Mesendoderm (in vitro differentiated cells): ENCODE data around the gene PI4KA.
"Not testable (repeated sequence)": the region's sequence is repeated elsewhere in the genome, so short reads cannot be mapped to it uniquely, and the experiment has no call there.

Source experiments
- DNase-seq: peaks from one replicate; pipeline ENCODE4 v3.0.0; 2013
- H2AK5ac ChIP-seq: 2 replicates; pipeline ENCODE4 v1.6.1; 2013; ENCODE audit warnings: low read length, inconsistent platforms
- H2BK120ac ChIP-seq: 2 replicates; pipeline ENCODE4 v1.6.1; 2013; ENCODE audit warnings: low read depth, mild to moderate bottlenecking, low read length, moderate library complexity, mixed read lengths
- H2BK15ac ChIP-seq: replicated peaks from 2 replicates; pipeline ENCODE4 v1.6.1; 2013; ENCODE audit warnings: low read depth, mild to moderate bottlenecking, moderate library complexity
- H2BK5ac ChIP-seq: 2 replicates; pipeline ENCODE4 v1.6.1; 2013; ENCODE audit warnings: low read length, inconsistent platforms
- H3K18ac ChIP-seq: 2 replicates; pipeline ENCODE4 v1.6.1; 2013; ENCODE audit warnings: mild to moderate bottlenecking, low read length, mixed read lengths
- H3K23ac ChIP-seq: one replicate; pipeline ENCODE4 v1.6.1; 2013; ENCODE audit warnings: low read length
- H3K27ac ChIP-seq: 2 replicates; pipeline ENCODE4 v1.5.1; 2013; ENCODE audit warnings: low read depth, mild to moderate bottlenecking, inconsistent platforms, low read length, moderate library complexity
- H3K27me3 ChIP-seq: 2 replicates; pipeline ENCODE4 v1.6.1; 2013; ENCODE audit warnings: low read length, control low read depth, mild to moderate bottlenecking, inconsistent platforms; ENCODE audit not compliant: insufficient read depth, poor library complexity
- H3K36me3 ChIP-seq: 2 replicates; pipeline ENCODE4 v1.6.1; 2013; ENCODE audit warnings: low read length, inconsistent platforms; ENCODE audit not compliant: control insufficient read depth, insufficient read depth
- H3K4ac ChIP-seq: one replicate; pipeline ENCODE4 v1.6.1; 2013; ENCODE audit warnings: low read depth, mild to moderate bottlenecking, low read length, moderate library complexity
- H3K4me1 ChIP-seq: 2 replicates; pipeline ENCODE4 v1.6.1; 2013; ENCODE audit warnings: low read depth, low read length, inconsistent platforms; ENCODE audit not compliant: control insufficient read depth
- H3K4me2 ChIP-seq: 2 replicates; pipeline ENCODE4 v1.6.1; 2013; ENCODE audit warnings: low read length
- H3K4me3 ChIP-seq: 2 replicates; pipeline ENCODE4 v1.5.1; 2013; ENCODE audit warnings: mild to moderate bottlenecking, low read length
- H3K56ac ChIP-seq: one replicate; pipeline ENCODE4 v1.6.1; 2013; ENCODE audit warnings: low read length
- H3K79me1 ChIP-seq: 2 replicates; pipeline ENCODE4 v1.6.1; 2013; ENCODE audit warnings: low read length, inconsistent platforms
- H3K79me2 ChIP-seq: 2 replicates; pipeline ENCODE4 v1.6.1; 2013; ENCODE audit warnings: mild to moderate bottlenecking, low read length; ENCODE audit not compliant: control insufficient read depth, insufficient read depth
- H3K9ac ChIP-seq: 2 replicates; pipeline ENCODE4 v1.6.1; 2013; ENCODE audit warnings: low read length, inconsistent platforms
- H4K5ac ChIP-seq: one replicate; pipeline ENCODE4 v1.6.1; 2013; ENCODE audit warnings: low read length
- H4K8ac ChIP-seq: one replicate; pipeline ENCODE4 v1.6.1; 2013; ENCODE audit warnings: low read depth, mild to moderate bottlenecking, control low read depth, low read length, moderate library complexity
- WGBS: extraction: QIAGEN DNeasy Blood & Tissue Kit; methylation state at CpG from one replicate; pipeline ENCODE4 v1.1.7; 2013; ENCODE audit warnings: low lambda C conversion rate, missing lambda C conversion rate; ENCODE audit not compliant: insufficient coverage; ENCODE audit errors: extremely low coverage; 5-methylcytosine and 5-hydroxymethylcytosine counted together

PI4KA gene

DNA sequence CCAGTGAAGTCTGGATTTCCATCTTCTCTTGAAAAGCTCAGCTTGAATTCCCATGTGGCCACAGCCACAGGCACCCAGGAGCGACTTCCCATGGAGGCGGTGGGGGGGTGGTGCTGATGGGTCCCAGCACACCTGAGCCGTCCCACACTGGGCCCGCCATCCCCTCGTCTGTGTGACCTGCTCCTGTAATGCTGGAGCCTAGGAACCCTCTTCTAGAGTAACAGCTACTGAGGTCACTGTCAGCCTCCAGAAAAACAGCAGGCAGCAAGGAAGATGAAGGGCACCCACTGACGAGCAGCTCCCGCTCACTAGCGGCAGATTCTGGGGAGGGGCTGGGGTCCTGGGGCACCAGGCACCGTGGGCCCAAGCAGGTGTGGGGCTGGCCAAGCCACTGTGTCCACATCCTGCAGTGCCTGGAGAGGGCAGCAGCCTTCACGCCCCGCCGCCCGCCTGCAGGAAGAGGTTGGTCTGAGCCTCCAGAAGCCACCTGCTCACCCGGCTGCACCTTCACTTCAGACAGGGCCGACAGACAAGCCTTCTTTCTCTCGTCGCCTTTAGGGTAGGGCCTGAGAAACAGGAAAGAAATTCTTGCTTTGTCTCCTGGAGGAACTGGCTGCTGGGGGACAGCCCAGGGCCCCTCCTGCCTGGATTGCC lies 141.3 kb downstream of the PI4KA start:
- not testable (repeated sequence) for H3K79me1 ChIP-seq, H4K8ac ChIP-seq, H3K18ac ChIP-seq, H3K9ac ChIP-seq, H2BK120ac ChIP-seq, H3K79me2 ChIP-seq, H3K23ac ChIP-seq, H3K27ac ChIP-seq, H4K5ac ChIP-seq, H3K4me3 ChIP-seq, H2BK5ac ChIP-seq, H3K27me3 ChIP-seq, H3K56ac ChIP-seq, H3K4ac ChIP-seq, H2BK15ac ChIP-seq, H3K36me3 ChIP-seq, DNase-seq, H2AK5ac ChIP-seq, H3K4me1 ChIP-seq, H3K4me2 ChIP-seq
- WGBS = no CpG with 5 or more reads among the region's 17 CpGs

DNA sequence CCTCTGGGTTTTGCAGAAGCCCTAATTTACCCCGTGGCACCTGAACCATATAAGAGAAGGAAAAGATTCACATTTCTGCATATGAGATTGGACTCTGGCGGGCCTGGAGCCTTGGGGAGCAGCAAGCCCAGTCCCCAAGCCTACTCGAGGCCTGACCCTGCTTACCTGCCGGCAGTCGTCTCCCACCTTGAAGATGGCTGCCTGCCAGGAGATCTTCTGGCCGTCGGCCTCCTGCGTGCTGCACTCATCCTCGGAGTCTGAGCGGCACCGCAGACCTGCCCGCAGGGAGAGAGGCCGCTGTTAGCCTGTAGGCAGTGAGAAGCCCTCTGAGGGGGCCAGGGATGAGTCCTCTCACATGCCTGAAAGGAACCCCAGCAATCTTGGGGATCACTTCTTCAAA lies 145.5 kb downstream of the PI4KA start:
- not testable (repeated sequence) for H3K18ac ChIP-seq, H3K4ac ChIP-seq, H3K36me3 ChIP-seq, H2BK15ac ChIP-seq, H3K4me2 ChIP-seq, H3K27ac ChIP-seq, H2BK120ac ChIP-seq, H3K9ac ChIP-seq, H2AK5ac ChIP-seq, H3K23ac ChIP-seq, H3K4me1 ChIP-seq, H3K56ac ChIP-seq, H3K79me1 ChIP-seq, H2BK5ac ChIP-seq, H4K8ac ChIP-seq, H3K4me3 ChIP-seq, H4K5ac ChIP-seq, H3K79me2 ChIP-seq, DNase-seq, H3K27me3 ChIP-seq
- no CpG with 5 or more reads among the region's 13 CpGs for WGBS

DNA sequence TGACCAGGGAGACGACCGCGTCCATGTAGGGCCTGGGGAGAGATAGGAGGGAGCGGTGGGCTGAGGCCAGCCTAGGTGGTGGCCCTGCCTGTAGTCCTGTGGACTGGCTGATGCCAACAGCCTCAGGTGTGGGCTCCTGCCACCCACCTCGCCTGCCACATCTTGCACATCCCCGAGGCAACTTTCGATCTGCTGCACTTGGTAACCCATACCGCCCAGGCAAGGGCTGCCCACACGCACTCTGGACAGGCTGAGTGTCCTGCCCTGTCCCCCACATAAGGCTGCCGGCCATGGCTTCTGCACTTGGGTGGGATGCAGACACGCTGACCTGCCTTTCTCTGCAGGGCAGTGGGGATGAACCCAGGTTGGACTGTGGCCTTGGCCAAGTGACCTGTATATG lies 148.6 kb downstream of the PI4KA start:
- not testable (repeated sequence) for H2BK15ac ChIP-seq, H3K4me3 ChIP-seq, H4K8ac ChIP-seq, H3K36me3 ChIP-seq, H3K18ac ChIP-seq, H3K4me2 ChIP-seq, H4K5ac ChIP-seq, H3K56ac ChIP-seq, H2BK5ac ChIP-seq, H3K79me2 ChIP-seq, H3K79me1 ChIP-seq, H2BK120ac ChIP-seq, H3K4me1 ChIP-seq, H3K9ac ChIP-seq, DNase-seq, H3K27ac ChIP-seq, H3K23ac ChIP-seq, H3K4ac ChIP-seq, H3K27me3 ChIP-seq, H2AK5ac ChIP-seq
- no CpG with 5 or more reads among the region's 11 CpGs for WGBS

DNA sequence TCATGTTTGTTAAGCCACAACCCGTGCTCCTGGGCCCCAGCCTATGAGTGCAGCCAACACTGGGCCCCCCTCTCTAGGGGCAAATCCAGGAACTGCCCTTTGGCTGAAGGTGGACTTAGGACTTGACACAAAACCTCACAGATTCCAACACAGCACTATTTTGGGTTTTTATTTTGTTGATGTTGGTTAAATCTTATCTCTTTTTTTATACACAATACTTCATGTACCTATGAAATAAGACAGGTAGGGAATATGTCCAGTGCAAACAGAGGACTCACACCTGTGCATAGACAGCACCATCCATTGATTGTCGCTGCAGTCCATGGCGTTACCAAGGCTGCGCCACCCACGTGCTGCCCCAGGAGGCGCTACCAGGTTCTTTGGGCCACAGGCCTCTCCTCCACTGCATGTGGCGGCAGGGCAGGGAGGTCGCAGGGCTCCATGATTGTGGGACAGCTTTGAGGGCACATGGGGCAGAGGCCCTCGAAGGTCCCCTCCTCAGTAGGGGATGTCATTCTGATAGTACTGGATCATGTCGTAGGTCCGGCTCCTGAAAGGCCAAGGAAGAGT lies 151.0 kb downstream of the PI4KA start:
- H3K79me1 ChIP-seq, H2AK5ac ChIP-seq, DNase-seq, H2BK5ac ChIP-seq, H3K23ac ChIP-seq, H3K36me3 ChIP-seq, H2BK120ac ChIP-seq, H3K4me1 ChIP-seq, H3K79me2 ChIP-seq, H3K27ac ChIP-seq, H3K4me3 ChIP-seq, H3K56ac ChIP-seq, H3K4me2 ChIP-seq, H4K8ac ChIP-seq, H4K5ac ChIP-seq, H2BK15ac ChIP-seq, H3K4ac ChIP-seq, H3K18ac ChIP-seq, H3K27me3 ChIP-seq, H3K9ac ChIP-seq: not testable (repeated sequence)
- WGBS = no CpG with 5 or more reads among the region's 11 CpGs

DNA sequence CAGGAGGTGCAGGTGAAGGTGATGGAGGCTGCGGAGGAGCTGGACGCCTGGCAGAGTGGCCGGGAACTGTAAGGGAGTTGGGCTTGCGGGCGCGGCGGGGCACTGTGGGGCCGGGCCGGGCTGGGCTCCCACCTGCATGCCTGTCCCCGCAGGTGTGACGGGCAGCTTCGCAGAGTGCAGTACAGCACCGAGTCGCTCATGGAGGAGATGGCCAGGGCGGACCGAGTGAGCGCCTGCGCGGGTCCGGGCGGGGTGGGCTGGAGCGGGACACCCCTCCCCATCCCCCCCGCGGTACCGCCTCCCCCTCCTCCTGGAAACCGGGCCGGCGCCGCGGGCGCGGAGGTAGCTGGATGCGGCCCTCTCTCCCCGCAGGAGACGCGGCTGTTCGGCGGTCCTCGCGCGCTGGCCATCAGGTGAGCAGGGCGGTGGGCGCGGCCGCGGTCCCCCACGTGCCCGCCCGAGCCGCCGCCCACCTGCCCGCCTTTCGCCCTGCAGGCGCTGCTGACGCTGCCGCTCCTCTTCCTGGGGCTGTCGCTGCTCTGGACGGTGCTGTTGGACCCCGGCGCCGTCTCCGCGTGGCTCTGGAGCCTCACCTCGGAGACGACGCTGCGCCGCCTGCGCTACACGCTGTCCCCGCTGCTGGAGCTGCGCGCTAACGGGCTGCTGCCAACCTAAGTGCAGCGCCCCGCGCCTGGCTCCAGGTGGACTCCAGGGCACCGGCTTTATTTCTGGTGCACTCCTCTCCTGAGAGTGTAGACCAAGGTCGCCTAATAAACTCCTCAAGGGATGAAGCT lies 154.6 kb downstream of the PI4KA start:
- not testable (repeated sequence) for H3K4me1 ChIP-seq, H3K27ac ChIP-seq, H2BK120ac ChIP-seq, H3K4me3 ChIP-seq, H3K79me1 ChIP-seq, H3K23ac ChIP-seq, H2AK5ac ChIP-seq, H4K8ac ChIP-seq, H3K4ac ChIP-seq, H3K27me3 ChIP-seq, H3K18ac ChIP-seq, H3K4me2 ChIP-seq, H2BK15ac ChIP-seq, H3K9ac ChIP-seq, H3K79me2 ChIP-seq, H3K56ac ChIP-seq, H3K36me3 ChIP-seq, H2BK5ac ChIP-seq, H4K5ac ChIP-seq
- WGBS = no CpG with 5 or more reads among the region's 79 CpGs
- DNase-seq = peak; percentile 28
